Lower lobe of right lung (tissue), 2 donors: ENCODE results near the gene PICK1. TPM values are rescaled to one million over a fixed set of nuclear protein-coding genes. Genes with fewer than 3 reads are reported as not detected.
"Not testable (repeated sequence)": the region's sequence is repeated elsewhere in the genome, so short reads cannot be mapped to it uniquely, and the experiment has no call there.

Experiments used
- ATAC-seq, 2 donors: fragments of 200-7000 bp; cut with Tn5 transposase; one replicate each; pipeline ENCODE4 v1.9.1; 2020 to 2022; ENCODE audit warnings: mild to moderate bottlenecking in 2 of 2, moderate library complexity in 2 of 2
- DNase-seq: peaks from one replicate; pipeline ENCODE4 v3.0.0-alpha.2; 2020
- H3K27ac ChIP-seq: fragments of 200-600 bp; one replicate; pipeline ENCODE4 v1.8.0; 2022
- H3K27me3 ChIP-seq: fragments of 200-600 bp; one replicate; pipeline ENCODE4 v1.8.0; 2022; ENCODE audit warnings: low read depth
- H3K36me3 ChIP-seq: fragments of 200-600 bp; one replicate; pipeline ENCODE4 v1.8.0; 2022; ENCODE audit warnings: mild to moderate bottlenecking
- H3K4me1 ChIP-seq: fragments of 200-600 bp; one replicate; pipeline ENCODE4 v1.8.0; 2022
- H3K4me3 ChIP-seq: fragments of 200-600 bp; one replicate; pipeline ENCODE4 v1.8.0; 2022; ENCODE audit warnings: mild to moderate bottlenecking
- H3K9me3 ChIP-seq: fragments of 200-600 bp; one replicate; pipeline ENCODE4 v1.8.0; 2022
- CTCF ChIP-seq: fragments of 200-600 bp; IDR thresholded peaks from one replicate; pipeline ENCODE4 v1.8.0; 2022; ENCODE audit warnings: antibody characterized with exemption, mild to moderate bottlenecking
- intact Hi-C: fragments of 100-400 bp; cut with DNase I; formaldehyde crosslinking; loops from one replicate; pipeline ENCODE4 v1.11.0; 2022
- total RNA-seq: library from RNA; stranded (reverse); fragmentation: NEBNext Ultra II Directional; extraction: Animal tissue kit (Norgen Biotek cat#: 25700); gene quantifications from one replicate; pipeline ENCODE4 v1.2.1, GENCODE V29; 2021
- donor health status: DM: no; HTN: yes; CAD: no; lungs with severe emphysema.

PICK1 gene
- total RNA-seq, 1 donor from 2014 or later: 35.4 TPM

- no peak overlapping the region for H3K4me3 ChIP-seq
- peak; percentile 91 to 93 for ATAC-seq
- intact Hi-C loops: no loop called here
Observed at GRCh38 chr22:38114484-38115398, 57.5 kb downstream of the PICK1 start.

GRCh38 chr22:38115423-38116205 lies 58.4 kb downstream of the PICK1 start:
- Histone ChIP-seq H3K27me3 (no peaks in the 10 kb centered on the region), H3K4me1 (peaks cover 9% of the 10 kb centered on the region), H3K4me3 (no peak overlapping the region), H3K36me3 (peaks cover 11% of the 10 kb centered on the region), H3K9me3 (no peaks in the 10 kb centered on the region), H3K27ac (no peak overlapping the region)
- DNase-seq: peak; percentile 40
- ATAC-seq: no peak
- no peak for TF ChIP-seq CTCF
- intact Hi-C loops: no loop called here

More at GRCh38 chr22:38114484-38115398, 57.5 kb downstream of the PICK1 start:
- peaks cover 9% of the 10 kb centered on the region for H3K4me1 ChIP-seq
- no peaks in the 10 kb centered on the region for H3K9me3 ChIP-seq
- no peaks in the 10 kb centered on the region for H3K27me3 ChIP-seq
- H3K36me3 ChIP-seq: peaks cover 11% of the 10 kb centered on the region
- DNase-seq: peak; percentile 89
- peak; percentile 96 for TF ChIP-seq CTCF
- H3K27ac ChIP-seq: no peak overlapping the region

- H3K27me3 ChIP-seq, ATAC-seq, intact Hi-C loops, H3K4me3 ChIP-seq, H3K27ac ChIP-seq, H3K9me3 ChIP-seq, H3K4me1 ChIP-seq: not testable (repeated sequence)
- H3K36me3 ChIP-seq: peaks cover 11% of the 10 kb centered on the region
- peak; percentile 10 for DNase-seq
Observed at GRCh38 chr22:38117556-38117955, 60.4 kb downstream of the PICK1 start.

GRCh38 chr22:38118182-38118581 lies 61.0 kb downstream of the PICK1 start:
- ATAC-seq: no peak
- Histone ChIP-seq H3K27me3 (no peaks in the 10 kb centered on the region), H3K4me3 (no peak overlapping the region), H3K27ac (no peak overlapping the region), H3K9me3 (no peaks in the 10 kb centered on the region), H3K36me3 (peaks cover 11% of the 10 kb centered on the region), H3K4me1 (peaks cover 9% of the 10 kb centered on the region)
- intact Hi-C loops: no loop called here
- no peak for TF ChIP-seq CTCF
- no peak for DNase-seq

GRCh38 chr22:38118747-38119146 lies 61.5 kb downstream of the PICK1 start:
- intact Hi-C loops, ATAC-seq, H3K27me3 ChIP-seq: not testable (repeated sequence)

GRCh38 chr22:38120359-38121110 lies 63.3 kb downstream of the PICK1 start:
- DNase-seq (peak; percentile 35), ATAC-seq (peak; percentile 11 to 33)
- H3K4me1 ChIP-seq: no peaks in the 10 kb centered on the region
- H3K27ac ChIP-seq: no peak overlapping the region
- H3K36me3 ChIP-seq: peaks cover 8% of the 10 kb centered on the region
- no peak for TF ChIP-seq CTCF
- no peak overlapping the region for H3K4me3 ChIP-seq
- no peaks in the 10 kb centered on the region for H3K27me3 ChIP-seq
- intact Hi-C loops: no loop called here
- H3K9me3 ChIP-seq: no peaks in the 10 kb centered on the region

More at GRCh38 chr22:38118747-38119146, 61.5 kb downstream of the PICK1 start:
- H3K27ac ChIP-seq, H3K4me1 ChIP-seq, H3K9me3 ChIP-seq, H3K4me3 ChIP-seq: not testable (repeated sequence)
- H3K36me3 ChIP-seq: peaks cover 11% of the 10 kb centered on the region
- peak; percentile 0 for DNase-seq
